Panc1 (cell line): ENCODE data around the gene TMEM117.

ENCODE experiments used
- POLR2AphosphoS5 ChIP-seq: IDR thresholded peaks from 2 replicates; pipeline ENCODE4 v1.6.1; 2012; ENCODE audit warnings: mild to moderate bottlenecking, low read depth, low read length, moderate library complexity
- SIN3A ChIP-seq: IDR thresholded peaks from 2 replicates; pipeline ENCODE4 v1.6.1; 2012; ENCODE audit warnings: low read depth, mild to moderate bottlenecking, low read length, moderate library complexity, borderline replicate concordance; ENCODE audit not compliant: insufficient read depth
- TF ChIP-seq, protein P1 (sequence below): fragments of 450-650 bp; IDR thresholded peaks from 2 replicates; pipeline ENCODE4 v1.5.1; 2017; ENCODE audit warnings: mild to moderate bottlenecking
- TF ChIP-seq, protein P2 (sequence below), 2 experiments: IDR thresholded peaks; 2 replicates each; pipeline ENCODE4 v1.6.1; 2011 to 2012; ENCODE audit warnings: low read depth in 2 of 2, control low read depth in 1 of 2, low read length in 1 of 2, mild to moderate bottlenecking in 1 of 2, moderate library complexity in 1 of 2; ENCODE audit not compliant: insufficient read depth in 1 of 2

DNA sequence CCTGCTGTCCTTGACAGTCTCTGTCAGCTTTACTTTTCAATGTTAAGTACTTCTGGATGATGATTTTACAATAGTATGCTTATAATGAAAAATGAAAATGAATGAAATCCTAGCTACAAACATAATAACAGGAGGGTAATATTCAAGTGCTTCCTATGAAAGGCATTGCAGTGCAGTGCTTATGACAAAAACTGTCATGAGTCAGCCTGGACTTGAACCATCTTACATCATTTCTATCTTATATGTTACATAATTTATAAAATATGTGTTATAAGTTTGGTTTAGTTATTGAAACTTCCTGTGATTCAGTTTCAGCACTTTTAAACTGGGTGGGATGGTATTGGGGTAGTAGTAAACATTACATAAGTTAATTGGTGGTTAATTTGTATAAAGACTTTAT lies 451.7 kb downstream of the TMEM117 start:
- TF ChIP-seq, protein P1, sequence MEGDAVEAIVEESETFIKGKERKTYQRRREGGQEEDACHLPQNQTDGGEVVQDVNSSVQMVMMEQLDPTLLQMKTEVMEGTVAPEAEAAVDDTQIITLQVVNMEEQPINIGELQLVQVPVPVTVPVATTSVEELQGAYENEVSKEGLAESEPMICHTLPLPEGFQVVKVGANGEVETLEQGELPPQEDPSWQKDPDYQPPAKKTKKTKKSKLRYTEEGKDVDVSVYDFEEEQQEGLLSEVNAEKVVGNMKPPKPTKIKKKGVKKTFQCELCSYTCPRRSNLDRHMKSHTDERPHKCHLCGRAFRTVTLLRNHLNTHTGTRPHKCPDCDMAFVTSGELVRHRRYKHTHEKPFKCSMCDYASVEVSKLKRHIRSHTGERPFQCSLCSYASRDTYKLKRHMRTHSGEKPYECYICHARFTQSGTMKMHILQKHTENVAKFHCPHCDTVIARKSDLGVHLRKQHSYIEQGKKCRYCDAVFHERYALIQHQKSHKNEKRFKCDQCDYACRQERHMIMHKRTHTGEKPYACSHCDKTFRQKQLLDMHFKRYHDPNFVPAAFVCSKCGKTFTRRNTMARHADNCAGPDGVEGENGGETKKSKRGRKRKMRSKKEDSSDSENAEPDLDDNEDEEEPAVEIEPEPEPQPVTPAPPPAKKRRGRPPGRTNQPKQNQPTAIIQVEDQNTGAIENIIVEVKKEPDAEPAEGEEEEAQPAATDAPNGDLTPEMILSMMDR: no peak
- TF ChIP-seq, protein P2, sequence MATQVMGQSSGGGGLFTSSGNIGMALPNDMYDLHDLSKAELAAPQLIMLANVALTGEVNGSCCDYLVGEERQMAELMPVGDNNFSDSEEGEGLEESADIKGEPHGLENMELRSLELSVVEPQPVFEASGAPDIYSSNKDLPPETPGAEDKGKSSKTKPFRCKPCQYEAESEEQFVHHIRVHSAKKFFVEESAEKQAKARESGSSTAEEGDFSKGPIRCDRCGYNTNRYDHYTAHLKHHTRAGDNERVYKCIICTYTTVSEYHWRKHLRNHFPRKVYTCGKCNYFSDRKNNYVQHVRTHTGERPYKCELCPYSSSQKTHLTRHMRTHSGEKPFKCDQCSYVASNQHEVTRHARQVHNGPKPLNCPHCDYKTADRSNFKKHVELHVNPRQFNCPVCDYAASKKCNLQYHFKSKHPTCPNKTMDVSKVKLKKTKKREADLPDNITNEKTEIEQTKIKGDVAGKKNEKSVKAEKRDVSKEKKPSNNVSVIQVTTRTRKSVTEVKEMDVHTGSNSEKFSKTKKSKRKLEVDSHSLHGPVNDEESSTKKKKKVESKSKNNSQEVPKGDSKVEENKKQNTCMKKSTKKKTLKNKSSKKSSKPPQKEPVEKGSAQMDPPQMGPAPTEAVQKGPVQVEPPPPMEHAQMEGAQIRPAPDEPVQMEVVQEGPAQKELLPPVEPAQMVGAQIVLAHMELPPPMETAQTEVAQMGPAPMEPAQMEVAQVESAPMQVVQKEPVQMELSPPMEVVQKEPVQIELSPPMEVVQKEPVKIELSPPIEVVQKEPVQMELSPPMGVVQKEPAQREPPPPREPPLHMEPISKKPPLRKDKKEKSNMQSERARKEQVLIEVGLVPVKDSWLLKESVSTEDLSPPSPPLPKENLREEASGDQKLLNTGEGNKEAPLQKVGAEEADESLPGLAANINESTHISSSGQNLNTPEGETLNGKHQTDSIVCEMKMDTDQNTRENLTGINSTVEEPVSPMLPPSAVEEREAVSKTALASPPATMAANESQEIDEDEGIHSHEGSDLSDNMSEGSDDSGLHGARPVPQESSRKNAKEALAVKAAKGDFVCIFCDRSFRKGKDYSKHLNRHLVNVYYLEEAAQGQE (IDR thresholded peaks at IDR 0.05; ENCODE audit: insufficient read depth in 1 of 2, low read depth in 2 of 2, low read length in 1 of 2): no peak
- no peak for TF ChIP-seq POLR2AphosphoS5
- no peak for TF ChIP-seq SIN3A
